SK-N-SH treated with all-trans-retinoic acid at 6 μM for 48 hours (cell line): ENCODE results near the gene PPP4R4.

Experiments
- ATAC-seq: fragments of 200-7000 bp; cut with Tn5 transposase; 3 replicates; pipeline ENCODE4 v1.9.1; 2020; ENCODE audit warnings: mild to moderate bottlenecking, moderate library complexity
- ARNTL ChIP-seq: fragments of 450-650 bp; formaldehyde crosslinking; IDR thresholded peaks from 2 replicates; pipeline ENCODE4 v1.5.0; 2020; ENCODE audit warnings: low read depth, mild to moderate bottlenecking, moderate library complexity, borderline replicate concordance
- BACH2 ChIP-seq: fragments of 250-450 bp; sonication (Bioruptor Pico); IDR thresholded peaks from 2 replicates; pipeline ENCODE4 v1.9.0; 2021; ENCODE audit warnings: mild to moderate bottlenecking, borderline replicate concordance
- CSDC2 ChIP-seq: fragments of 250-450 bp; sonication (Bioruptor Pico); IDR thresholded peaks from 2 replicates; pipeline ENCODE4 v1.5.0; 2020; ENCODE audit warnings: mild to moderate bottlenecking, moderate library complexity
- GLIS3 ChIP-seq: fragments of 250-450 bp; sonication (Bioruptor Pico); IDR thresholded peaks from 2 replicates; pipeline ENCODE4 v1.5.0; 2020; ENCODE audit warnings: mild to moderate bottlenecking, moderate library complexity
- ISL1 ChIP-seq: fragments of 250-450 bp; sonication (Bioruptor Pico); IDR thresholded peaks from 2 replicates; pipeline ENCODE4 v2.1.2; 2022; ENCODE audit warnings: mild to moderate bottlenecking, moderate library complexity
- OSR1 ChIP-seq: fragments of 250-450 bp; sonication (Bioruptor Pico); IDR thresholded peaks from 2 replicates; pipeline ENCODE4 v1.8.0; 2022; ENCODE audit warnings: moderate library complexity, mild to moderate bottlenecking, inconsistent platforms
- POU6F1 ChIP-seq: fragments of 250-450 bp; sonication (Bioruptor Pico); IDR thresholded peaks from 2 replicates; pipeline ENCODE4 v1.8.0; 2021; ENCODE audit warnings: low read depth, mild to moderate bottlenecking, moderate library complexity, borderline replicate concordance
- RARB ChIP-seq: fragments of 250-450 bp; sonication (Bioruptor Pico); IDR thresholded peaks from 2 replicates; pipeline ENCODE4 v1.8.0; 2021; ENCODE audit warnings: mild to moderate bottlenecking, moderate library complexity
- SNAI2 ChIP-seq: fragments of 250-450 bp; sonication (Bioruptor Pico); IDR thresholded peaks from 2 replicates; pipeline ENCODE4 v1.5.0; 2020; ENCODE audit warnings: mild to moderate bottlenecking, moderate library complexity
- TCF4 ChIP-seq: fragments of 250-450 bp; sonication (Bioruptor Pico); IDR thresholded peaks from 2 replicates; pipeline ENCODE4 v1.8.0; 2021; ENCODE audit warnings: mild to moderate bottlenecking, moderate library complexity, borderline replicate concordance
- TSHZ2 ChIP-seq: fragments of 250-450 bp; sonication (Bioruptor Pico); IDR thresholded peaks from 2 replicates; pipeline ENCODE4 v1.5.0; 2020; ENCODE audit warnings: mild to moderate bottlenecking, moderate library complexity
- ZC3H10 ChIP-seq: fragments of 250-450 bp; sonication (Bioruptor Pico); IDR thresholded peaks from 2 replicates; pipeline ENCODE4 v1.5.1; 2021; ENCODE audit warnings: mild to moderate bottlenecking, moderate library complexity
- ZFP3 ChIP-seq: fragments of 250-450 bp; sonication (Bioruptor Pico); IDR thresholded peaks from 2 replicates; pipeline ENCODE4 v1.5.0; 2020; ENCODE audit warnings: mild to moderate bottlenecking, moderate library complexity
- ZNF565 ChIP-seq: fragments of 450-650 bp; formaldehyde crosslinking; conservative IDR thresholded peaks from 2 replicates; pipeline ENCODE4 v1.5.0; 2020; ENCODE audit warnings: low read depth, mild to moderate bottlenecking, moderate library complexity
- ZNF70 ChIP-seq: fragments of 450-650 bp; formaldehyde crosslinking; IDR thresholded peaks from 2 replicates; pipeline ENCODE4 v1.5.0; 2020; ENCODE audit warnings: mild to moderate bottlenecking, moderate library complexity
- ZNF8 ChIP-seq: fragments of 450-650 bp; formaldehyde crosslinking; IDR thresholded peaks from 2 replicates; pipeline ENCODE4 v1.5.0; 2020; ENCODE audit warnings: mild to moderate bottlenecking, moderate library complexity
- TF ChIP-seq, protein P1 (sequence below): fragments of 250-450 bp; sonication (Bioruptor Pico); IDR thresholded peaks from 2 replicates; pipeline ENCODE4 v1.5.1; 2020; ENCODE audit warnings: low read depth, mild to moderate bottlenecking, moderate library complexity
- TF ChIP-seq, protein P2 (sequence below): fragments of 250-450 bp; sonication (Bioruptor Pico); IDR thresholded peaks from 2 replicates; pipeline ENCODE4 v1.8.0; 2020; ENCODE audit warnings: mild to moderate bottlenecking, moderate library complexity, borderline replicate concordance
- TF ChIP-seq, protein P3 (sequence below): fragments of 250-450 bp; sonication (Bioruptor Pico); IDR thresholded peaks from 2 replicates; pipeline ENCODE4 v1.5.1; 2021; ENCODE audit warnings: mild to moderate bottlenecking, moderate library complexity

Gene PPP4R4

DNA sequence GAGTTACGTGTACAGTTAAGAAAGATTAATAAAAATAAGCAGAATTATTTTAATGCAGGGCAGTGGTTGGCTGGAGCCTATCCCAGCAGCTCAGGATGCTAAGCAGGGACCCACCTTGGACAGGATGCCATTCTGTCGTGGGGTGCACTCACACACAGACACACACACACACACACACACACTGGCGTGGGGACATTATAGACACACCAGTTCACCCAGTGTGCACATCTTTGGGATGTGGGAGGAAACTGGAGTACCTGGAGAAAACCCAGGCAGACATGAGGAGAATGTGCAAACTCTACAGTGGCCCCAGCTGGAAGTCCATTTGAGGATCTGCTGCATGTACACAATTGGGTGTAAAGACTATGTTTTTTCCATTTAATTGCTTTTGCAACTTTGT lies 31.9 kb upstream of the PPP4R4 start (continued):
- TF ChIP-seq, protein P1, sequence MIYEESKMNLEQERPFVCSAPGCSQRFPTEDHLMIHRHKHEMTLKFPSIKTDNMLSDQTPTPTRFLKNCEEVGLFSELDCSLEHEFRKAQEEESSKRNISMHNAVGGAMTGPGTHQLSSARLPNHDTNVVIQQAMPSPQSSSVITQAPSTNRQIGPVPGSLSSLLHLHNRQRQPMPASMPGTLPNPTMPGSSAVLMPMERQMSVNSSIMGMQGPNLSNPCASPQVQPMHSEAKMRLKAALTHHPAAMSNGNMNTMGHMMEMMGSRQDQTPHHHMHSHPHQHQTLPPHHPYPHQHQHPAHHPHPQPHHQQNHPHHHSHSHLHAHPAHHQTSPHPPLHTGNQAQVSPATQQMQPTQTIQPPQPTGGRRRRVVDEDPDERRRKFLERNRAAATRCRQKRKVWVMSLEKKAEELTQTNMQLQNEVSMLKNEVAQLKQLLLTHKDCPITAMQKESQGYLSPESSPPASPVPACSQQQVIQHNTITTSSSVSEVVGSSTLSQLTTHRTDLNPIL (CRISPR knock-in tag) = no peak
- TF ChIP-seq ZFP3 (no peak), ARNTL (CRISPR knock-in tag) (no peak)

DNA sequence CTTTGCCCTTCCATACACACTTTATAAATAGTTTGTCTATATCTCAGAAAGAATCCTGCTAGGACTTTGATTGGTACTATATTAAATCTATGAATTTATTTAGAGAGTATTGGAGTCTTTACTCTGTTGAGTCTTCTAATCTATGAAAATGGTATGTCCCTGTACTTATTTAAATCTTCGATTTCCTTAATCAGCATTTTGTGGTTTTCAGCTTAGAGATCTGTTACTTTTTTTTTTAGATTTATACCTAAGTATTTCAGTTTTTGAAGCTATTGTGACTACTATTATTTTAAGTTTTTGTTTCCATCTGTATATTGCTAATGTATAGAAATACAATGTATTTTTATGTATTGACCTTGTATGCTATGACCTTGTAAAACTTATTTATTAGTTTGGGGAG lies 31.3 kb upstream of the PPP4R4 start:
- no peak for TF ChIP-seq ZFP3
- no peak for TF ChIP-seq GLIS3
- TF ChIP-seq TSHZ2 = no peak
- TF ChIP-seq ISL1 (CRISPR knock-in tag) = no peak
- TF ChIP-seq, all 23 proteins: peak for 0
- no peak for ATAC-seq

DNA sequence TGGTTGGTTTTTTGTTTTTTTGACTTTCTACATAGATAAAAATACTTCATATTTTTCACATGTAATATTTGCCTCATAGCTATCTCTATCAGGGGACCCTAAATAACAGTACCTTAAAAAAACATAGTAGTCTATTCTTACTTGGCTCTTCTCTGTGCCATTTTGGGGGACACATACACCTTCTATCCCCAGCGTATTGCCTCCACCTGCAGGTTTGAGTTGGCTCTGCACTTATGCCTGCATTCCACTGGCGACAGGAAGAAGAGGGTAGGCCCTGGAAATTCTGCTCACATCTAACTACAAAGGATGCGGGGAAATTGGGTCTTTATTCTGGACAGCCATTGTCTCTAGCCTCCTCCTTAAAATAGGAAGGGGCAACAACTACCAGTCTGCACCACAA lies 30.9 kb upstream of the PPP4R4 start:
- peak; percentile 55; the same call in 2 of the 3 replicates for ATAC-seq
- TF ChIP-seq ZC3H10 (CRISPR knock-in tag) (no peak), GLIS3 (no peak), ZNF8 (CRISPR knock-in tag) (no peak), OSR1 (no peak), ISL1 (CRISPR knock-in tag) (no peak), BACH2 (CRISPR knock-in tag) (no peak), ZNF565 (CRISPR knock-in tag) (no peak), SNAI2 (no peak), POU6F1 (CRISPR knock-in tag) (no peak), ARNTL (CRISPR knock-in tag) (no peak)
- TF ChIP-seq, protein P1 (CRISPR knock-in tag) = no peak
- TF ChIP-seq, protein P2, sequence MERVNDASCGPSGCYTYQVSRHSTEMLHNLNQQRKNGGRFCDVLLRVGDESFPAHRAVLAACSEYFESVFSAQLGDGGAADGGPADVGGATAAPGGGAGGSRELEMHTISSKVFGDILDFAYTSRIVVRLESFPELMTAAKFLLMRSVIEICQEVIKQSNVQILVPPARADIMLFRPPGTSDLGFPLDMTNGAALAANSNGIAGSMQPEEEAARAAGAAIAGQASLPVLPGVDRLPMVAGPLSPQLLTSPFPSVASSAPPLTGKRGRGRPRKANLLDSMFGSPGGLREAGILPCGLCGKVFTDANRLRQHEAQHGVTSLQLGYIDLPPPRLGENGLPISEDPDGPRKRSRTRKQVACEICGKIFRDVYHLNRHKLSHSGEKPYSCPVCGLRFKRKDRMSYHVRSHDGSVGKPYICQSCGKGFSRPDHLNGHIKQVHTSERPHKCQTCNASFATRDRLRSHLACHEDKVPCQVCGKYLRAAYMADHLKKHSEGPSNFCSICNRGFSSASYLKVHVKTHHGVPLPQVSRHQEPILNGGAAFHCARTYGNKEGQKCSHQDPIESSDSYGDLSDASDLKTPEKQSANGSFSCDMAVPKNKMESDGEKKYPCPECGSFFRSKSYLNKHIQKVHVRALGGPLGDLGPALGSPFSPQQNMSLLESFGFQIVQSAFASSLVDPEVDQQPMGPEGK (CRISPR knock-in tag) = no peak

DNA sequence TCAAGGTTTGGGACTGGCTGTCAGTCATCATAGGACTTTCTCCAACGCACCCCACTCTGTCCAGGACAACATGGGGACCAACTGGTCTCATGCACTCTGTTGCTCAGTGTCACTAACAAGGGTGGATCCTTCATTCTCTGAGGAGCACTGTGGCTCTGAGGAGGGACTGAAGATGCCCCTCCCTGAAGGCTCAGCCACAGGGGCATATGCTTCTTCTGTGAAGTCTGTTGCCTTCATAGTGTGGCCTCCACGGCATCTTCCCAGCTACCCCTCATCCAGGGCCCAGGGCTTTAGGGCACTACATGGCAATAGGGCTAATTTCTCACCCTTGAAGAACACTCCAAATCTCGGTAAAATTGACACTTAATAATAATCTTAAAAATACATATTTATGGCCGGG lies 30.4 kb upstream of the PPP4R4 start:
- no peak for ATAC-seq
- TF ChIP-seq OSR1 (no peak), ISL1 (CRISPR knock-in tag) (no peak)
- TF ChIP-seq, protein P1 (CRISPR knock-in tag) = no peak

DNA sequence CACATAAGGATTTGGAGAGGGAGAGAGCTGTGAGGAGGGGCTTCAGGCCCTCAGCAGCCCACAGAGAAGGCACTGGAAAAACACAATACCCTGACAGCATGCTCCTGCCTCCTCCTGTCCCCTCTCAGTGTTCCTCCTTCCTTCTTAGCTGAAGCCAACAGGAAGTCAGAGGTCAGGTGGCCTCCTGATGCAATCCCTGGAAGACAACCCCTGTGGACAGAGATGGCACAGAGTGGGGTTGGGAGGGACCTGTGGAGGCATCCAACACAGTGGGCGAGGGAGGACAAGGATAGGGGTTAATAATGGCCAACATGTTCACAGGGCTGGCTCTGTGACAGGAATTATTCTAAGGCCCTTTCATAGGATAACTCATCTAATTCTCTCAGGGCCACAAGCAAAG lies 29.4 kb upstream of the PPP4R4 start:
- no peak for ATAC-seq
- no peak for TF ChIP-seq OSR1
- no peak for TF ChIP-seq ZNF70 (CRISPR knock-in tag)
- TF ChIP-seq, protein P3, sequence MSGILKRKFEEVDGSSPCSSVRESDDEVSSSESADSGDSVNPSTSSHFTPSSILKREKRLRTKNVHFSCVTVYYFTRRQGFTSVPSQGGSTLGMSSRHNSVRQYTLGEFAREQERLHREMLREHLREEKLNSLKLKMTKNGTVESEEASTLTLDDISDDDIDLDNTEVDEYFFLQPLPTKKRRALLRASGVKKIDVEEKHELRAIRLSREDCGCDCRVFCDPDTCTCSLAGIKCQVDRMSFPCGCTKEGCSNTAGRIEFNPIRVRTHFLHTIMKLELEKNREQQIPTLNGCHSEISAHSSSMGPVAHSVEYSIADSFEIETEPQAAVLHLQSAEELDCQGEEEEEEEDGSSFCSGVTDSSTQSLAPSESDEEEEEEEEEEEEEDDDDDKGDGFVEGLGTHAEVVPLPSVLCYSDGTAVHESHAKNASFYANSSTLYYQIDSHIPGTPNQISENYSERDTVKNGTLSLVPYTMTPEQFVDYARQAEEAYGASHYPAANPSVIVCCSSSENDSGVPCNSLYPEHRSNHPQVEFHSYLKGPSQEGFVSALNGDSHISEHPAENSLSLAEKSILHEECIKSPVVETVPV (CRISPR knock-in tag) = no peak
- no peak for TF ChIP-seq RARB (CRISPR knock-in tag)
- TF ChIP-seq TCF4 = no peak
- no peak for TF ChIP-seq CSDC2 (CRISPR knock-in tag)
- no peak for TF ChIP-seq GLIS3
- no peak for TF ChIP-seq ISL1 (CRISPR knock-in tag)
- TF ChIP-seq, protein P2 (CRISPR knock-in tag) = no peak
